OCI-LY3 (cell line): Measurements from ENCODE around the gene TMEM151A.

ENCODE experiments used
- EZH2phosphoT487 ChIP-seq: fragments of 200-600 bp; shearing (Covaris generic); IDR thresholded peaks from 2 replicates; pipeline ENCODE4 v1.6.1; 2018; ENCODE audit warnings: antibody characterized with exemption, mixed run types, low read depth
- TF ChIP-seq, protein P1 (sequence below): fragments of 200-600, 300-600 bp; sonication (generic); IDR thresholded peaks from 2 replicates; pipeline ENCODE4 v1.5.1; 2014; ENCODE audit warnings: antibody characterized with exemption, low read length, low read depth

DNA sequence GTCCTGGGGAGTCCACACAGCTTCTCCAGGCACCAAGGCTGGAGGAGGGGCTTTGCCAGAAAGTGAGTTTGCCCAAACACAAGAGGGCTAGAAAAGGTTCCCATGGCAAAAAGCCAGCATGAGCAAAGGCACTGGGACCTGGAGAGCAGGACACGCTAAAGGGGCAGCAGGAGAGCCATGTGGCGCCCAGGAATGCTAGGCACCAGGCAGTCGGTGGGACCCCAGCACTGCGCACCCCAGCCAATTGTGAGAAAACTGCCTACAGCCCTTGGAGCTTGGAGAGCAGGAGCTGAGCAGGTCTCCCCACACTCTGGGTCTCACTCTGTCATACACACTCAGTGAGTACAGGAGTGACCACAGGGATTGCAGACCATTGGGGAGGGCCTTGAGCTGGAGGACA, 28.5 kb upstream of the TMEM151A start:
- TF ChIP-seq, protein P1, sequence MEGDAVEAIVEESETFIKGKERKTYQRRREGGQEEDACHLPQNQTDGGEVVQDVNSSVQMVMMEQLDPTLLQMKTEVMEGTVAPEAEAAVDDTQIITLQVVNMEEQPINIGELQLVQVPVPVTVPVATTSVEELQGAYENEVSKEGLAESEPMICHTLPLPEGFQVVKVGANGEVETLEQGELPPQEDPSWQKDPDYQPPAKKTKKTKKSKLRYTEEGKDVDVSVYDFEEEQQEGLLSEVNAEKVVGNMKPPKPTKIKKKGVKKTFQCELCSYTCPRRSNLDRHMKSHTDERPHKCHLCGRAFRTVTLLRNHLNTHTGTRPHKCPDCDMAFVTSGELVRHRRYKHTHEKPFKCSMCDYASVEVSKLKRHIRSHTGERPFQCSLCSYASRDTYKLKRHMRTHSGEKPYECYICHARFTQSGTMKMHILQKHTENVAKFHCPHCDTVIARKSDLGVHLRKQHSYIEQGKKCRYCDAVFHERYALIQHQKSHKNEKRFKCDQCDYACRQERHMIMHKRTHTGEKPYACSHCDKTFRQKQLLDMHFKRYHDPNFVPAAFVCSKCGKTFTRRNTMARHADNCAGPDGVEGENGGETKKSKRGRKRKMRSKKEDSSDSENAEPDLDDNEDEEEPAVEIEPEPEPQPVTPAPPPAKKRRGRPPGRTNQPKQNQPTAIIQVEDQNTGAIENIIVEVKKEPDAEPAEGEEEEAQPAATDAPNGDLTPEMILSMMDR = no peak
- no peak for TF ChIP-seq EZH2phosphoT487
